ENCODE data around the gene MR1. TPM values are rescaled to one million over a fixed set of nuclear protein-coding genes. Genes with fewer than 3 reads are reported as not detected.
A peak's percentile ranks its signal among the peaks of the same experiment; 100 is the strongest.

The MR1 gene
- total RNA-seq, 5 donors from 2014 or later (not counting 1 experiment from before 2014, with no cell fraction given) = 18.3 to 30.7 (median 22.7) TPM

GRCh38 chr1:181014477-181015250, 19.1 kb upstream of the MR1 start:
- Histone ChIP-seq H3K27ac (ENCODE audit: low read length) (no peak overlapping the region), H3K36me3 (ENCODE audit: control insufficient read depth in 2 of 2, extremely low read depth in 1 of 2, insufficient read depth in 1 of 2, low read length in 1 of 2) (no peaks in the 10 kb centered on the region), H3K9me3 (no peaks in the 10 kb centered on the region), H3K4me3 (ENCODE audit: control insufficient read depth in 1 of 2, extremely low read depth in 1 of 2, low read length in 1 of 2) (no peak overlapping the region), H3K27me3 (replicated peaks in 1 of 2; ENCODE audit: control insufficient read depth in 2 of 2, extremely low read depth in 1 of 2, insufficient read depth in 2 of 2, low read length in 1 of 2) (no peaks in the 10 kb centered on the region), H3K4me1 (ENCODE audit: control insufficient read depth in 1 of 2, extremely low read depth in 1 of 2, insufficient read depth in 2 of 2, low read length in 2 of 2) (peaks cover 26 to 28% of the 10 kb centered on the region in 2 experiments)
- ChIA-PET POLR2A (no interaction called here), CTCF (no interaction called here)
- 19% methylated on average over 1 of the region's 2 CpGs for WGBS (ENCODE audit: insufficient coverage)
- ATAC-seq (replicated peaks in 1 of 4) = no peak
- no peak overlapping the region for H3K27ac Mint-ChIP-seq
- no peak for DNase-seq
- no peaks in the 10 kb centered on the region for H3K9me3 Mint-ChIP-seq
- no peak overlapping the region for H3K4me3 Mint-ChIP-seq
- H3K4me1 Mint-ChIP-seq = peaks cover 45 to 46% (median 46%) of the 10 kb centered on the region in 3 donors
- no peaks in the 10 kb centered on the region for H3K27me3 Mint-ChIP-seq
- peaks cover 26% of the 10 kb centered on the region for H3K36me3 Mint-ChIP-seq

GRCh38 chr1:181015251-181015615, 18.6 kb upstream of the MR1 start:
- POLR2A ChIA-PET = no interaction called here
- Mint-ChIP-seq H3K36me3 (peaks cover 24% of the 10 kb centered on the region), H3K4me1 (peaks cover 43 to 48% (median 44%) of the 10 kb centered on the region in 3 donors), H3K4me3 (no peak overlapping the region), H3K27me3 (no peaks in the 10 kb centered on the region), H3K27ac (no peak overlapping the region), H3K9me3 (no peaks in the 10 kb centered on the region)
- ATAC-seq (replicated peaks in 1 of 4) (no peak), DNase-seq (no peak)
- Histone ChIP-seq H3K4me1 (ENCODE audit: control insufficient read depth in 1 of 2, extremely low read depth in 1 of 2, insufficient read depth in 2 of 2, low read length in 2 of 2) (peaks cover 27 to 32% of the 10 kb centered on the region in 2 experiments), H3K9me3 (no peaks in the 10 kb centered on the region), H3K4me3 (ENCODE audit: control insufficient read depth in 1 of 2, extremely low read depth in 1 of 2, low read length in 1 of 2) (no peak overlapping the region), H3K27me3 (replicated peaks in 1 of 2; ENCODE audit: control insufficient read depth in 2 of 2, extremely low read depth in 1 of 2, insufficient read depth in 2 of 2, low read length in 1 of 2) (no peaks in the 10 kb centered on the region), H3K27ac (ENCODE audit: low read length) (no peak overlapping the region), H3K36me3 (ENCODE audit: control insufficient read depth in 2 of 2, extremely low read depth in 1 of 2, insufficient read depth in 1 of 2, low read length in 1 of 2) (no peaks in the 10 kb centered on the region)
- CTCF ChIA-PET = no interaction called here

GRCh38 chr1:181016563-181016962, 17.2 kb upstream of the MR1 start:
- no peak overlapping the region for H3K4me3 Mint-ChIP-seq
- H3K27me3 Mint-ChIP-seq = no peaks in the 10 kb centered on the region
- WGBS (ENCODE audit: insufficient coverage) = 100% methylated on average over 1 of the region's 8 CpGs
- Histone ChIP-seq H3K4me1 (ENCODE audit: control insufficient read depth in 1 of 2, extremely low read depth in 1 of 2, insufficient read depth in 2 of 2, low read length in 2 of 2) (peaks cover 32 to 40% of the 10 kb centered on the region in 2 experiments), H3K4me3 (ENCODE audit: control insufficient read depth in 1 of 2, extremely low read depth in 1 of 2, low read length in 1 of 2) (no peak overlapping the region), H3K27me3 (replicated peaks in 1 of 2; ENCODE audit: control insufficient read depth in 2 of 2, extremely low read depth in 1 of 2, insufficient read depth in 2 of 2, low read length in 1 of 2) (no peaks in the 10 kb centered on the region), H3K9me3 (no peaks in the 10 kb centered on the region), H3K27ac (ENCODE audit: low read length) (no peak overlapping the region), H3K36me3 (ENCODE audit: control insufficient read depth in 2 of 2, extremely low read depth in 1 of 2, insufficient read depth in 1 of 2, low read length in 1 of 2) (no peaks in the 10 kb centered on the region)
- peaks cover 43 to 48% (median 44%) of the 10 kb centered on the region in 3 donors for H3K4me1 Mint-ChIP-seq
- H3K27ac Mint-ChIP-seq = no peak overlapping the region
- ATAC-seq (replicated peaks in 1 of 4) (no peak), DNase-seq (no peak)
- ChIA-PET CTCF (interaction anchor here in 1 of 2 donors (0.7 kb wide), 1 partner anchor 12 kb away, joined by 5 read pairs; no protein-coding TSS in a partner anchor), POLR2A (no interaction called here)
- H3K9me3 Mint-ChIP-seq = no peaks in the 10 kb centered on the region
- H3K36me3 Mint-ChIP-seq = peaks cover 17% of the 10 kb centered on the region

- H3K27ac Mint-ChIP-seq = peak overlapping the region; percentile 4 to 78
- H3K27me3 Mint-ChIP-seq = no peaks in the 10 kb centered on the region
- Histone ChIP-seq H3K27me3 (replicated peaks in 1 of 2; ENCODE audit: control insufficient read depth in 2 of 2, extremely low read depth in 1 of 2, insufficient read depth in 2 of 2, low read length in 1 of 2) (no peaks in the 10 kb centered on the region), H3K4me1 (ENCODE audit: control insufficient read depth in 1 of 2, extremely low read depth in 1 of 2, insufficient read depth in 2 of 2, low read length in 2 of 2) (peaks cover 31 to 41% of the 10 kb centered on the region in 2 experiments), H3K4me3 (ENCODE audit: control insufficient read depth in 1 of 2, extremely low read depth in 1 of 2, low read length in 1 of 2) (no peak overlapping the region), H3K9me3 (no peaks in the 10 kb centered on the region), H3K36me3 (ENCODE audit: control insufficient read depth in 2 of 2, extremely low read depth in 1 of 2, insufficient read depth in 1 of 2, low read length in 1 of 2) (no peaks in the 10 kb centered on the region), H3K27ac (ENCODE audit: low read length) (no peak overlapping the region)
- peak overlapping the region; percentile 23 to 41 (median 23) for H3K4me3 Mint-ChIP-seq
- no peak for ATAC-seq (replicated peaks in 1 of 4)
- 0% methylated on average over 1 of the region's 1 CpG for WGBS (ENCODE audit: insufficient coverage)
- no peaks in the 10 kb centered on the region for H3K9me3 Mint-ChIP-seq
- peaks cover 10% of the 10 kb centered on the region for H3K36me3 Mint-ChIP-seq
- peaks cover 44 to 58% (median 48%) of the 10 kb centered on the region in 3 donors for H3K4me1 Mint-ChIP-seq
- POLR2A ChIA-PET = interaction anchor here in 1 of 2 donors (0.5 to 1.0 kb wide), 2 partner anchors 14 to 67 kb away, joined by 3 read pairs; no protein-coding TSS in a partner anchor
- DNase-seq = no peak
- CTCF ChIA-PET = interaction anchor here (0.6 to 1.3 kb wide), 6 partner anchors 10 to 1008 kb away, joined by 3 to 5 read pairs (median 3); no protein-coding TSS in a partner anchor
These were observed 14.7 kb upstream of the MR1 start for GRCh38 chr1:181018901-181019681.

- peaks cover 10% of the 10 kb centered on the region for H3K36me3 Mint-ChIP-seq
- no peak for ATAC-seq (replicated peaks in 1 of 4)
- peak overlapping the region; percentile 67 for H3K27ac ChIP-seq (ENCODE audit: low read length)
- H3K36me3 ChIP-seq (ENCODE audit: control insufficient read depth in 2 of 2, extremely low read depth in 1 of 2, insufficient read depth in 1 of 2, low read length in 1 of 2) = no peaks in the 10 kb centered on the region
- no peaks in the 10 kb centered on the region for H3K27me3 ChIP-seq (replicated peaks in 1 of 2; ENCODE audit: control insufficient read depth in 2 of 2, extremely low read depth in 1 of 2, insufficient read depth in 2 of 2, low read length in 1 of 2)
- no CpG with 5 or more reads among the region's 3 CpGs for WGBS (ENCODE audit: insufficient coverage)
- no peak for DNase-seq
- H3K4me1 ChIP-seq (ENCODE audit: control insufficient read depth in 1 of 2, extremely low read depth in 1 of 2, insufficient read depth in 2 of 2, low read length in 2 of 2) = peaks cover 23 to 36% of the 10 kb centered on the region in 2 experiments
- H3K4me3 Mint-ChIP-seq = peak overlapping the region; percentile 85 to 93 (median 91)
- peak overlapping the region; percentile 10 to 49 for H3K27ac Mint-ChIP-seq
- peaks cover 44 to 58% (median 48%) of the 10 kb centered on the region in 3 donors for H3K4me1 Mint-ChIP-seq
- POLR2A ChIA-PET = interaction anchor here in 1 of 2 donors (0.6 kb wide), 1 partner anchor 54 kb away, joined by 3 read pairs; no protein-coding TSS in a partner anchor
- CTCF ChIA-PET = interaction anchor here (0.6 to 1.4 kb wide), 5 partner anchors 12 to 124 kb away, joined by 3 to 4 read pairs (median 3); partner anchors contain the start of gene MR1 (in 2 of the 2)
- H3K9me3 Mint-ChIP-seq = no peaks in the 10 kb centered on the region
- no peaks in the 10 kb centered on the region for H3K27me3 Mint-ChIP-seq
- H3K4me3 ChIP-seq (ENCODE audit: control insufficient read depth in 1 of 2, extremely low read depth in 1 of 2, low read length in 1 of 2) = peak overlapping the region in 1 of 2 donors; percentile 84
- H3K9me3 ChIP-seq = no peaks in the 10 kb centered on the region
These were observed 12.6 kb upstream of the MR1 start for GRCh38 chr1:181021159-181021558.

GRCh38 chr1:181021811-181022434, 11.9 kb upstream of the MR1 start:
- ChIA-PET CTCF (interaction anchor here (0.5 to 1.2 kb wide), 9 partner anchors 10 to 1947 kb away, joined by 3 to 6 read pairs (median 3); partner anchors contain the start of gene MR1 (in 1 of the 2)), POLR2A (interaction anchor here (0.6 to 1.6 kb wide), 5 partner anchors 11 to 1846 kb away, joined by 4 to 14 read pairs (median 5); partner anchors contain the start of gene MR1 (in 1 of the 2))
- no peaks in the 10 kb centered on the region for H3K36me3 ChIP-seq (ENCODE audit: control insufficient read depth in 2 of 2, extremely low read depth in 1 of 2, insufficient read depth in 1 of 2, low read length in 1 of 2)
- H3K27ac ChIP-seq (ENCODE audit: low read length) = peak overlapping the region; percentile 67
- Mint-ChIP-seq H3K4me1 (peaks cover 44 to 58% (median 48%) of the 10 kb centered on the region in 3 donors), H3K36me3 (peaks cover 10% of the 10 kb centered on the region), H3K27me3 (no peaks in the 10 kb centered on the region), H3K4me3 (peak overlapping the region; percentile 85 to 93 (median 91)), H3K9me3 (no peaks in the 10 kb centered on the region), H3K27ac (peak overlapping the region; percentile 87 to 92)
- ATAC-seq (replicated peaks in 1 of 4) (peak; percentile 29 to 48 (median 42)), DNase-seq (peak in 32 of 35 experiments; percentile 15 to 72 (median 34))
- H3K4me1 ChIP-seq (ENCODE audit: control insufficient read depth in 1 of 2, extremely low read depth in 1 of 2, insufficient read depth in 2 of 2, low read length in 2 of 2) = peaks cover 20 to 36% of the 10 kb centered on the region in 2 experiments
- no peaks in the 10 kb centered on the region for H3K9me3 ChIP-seq
- no peaks in the 10 kb centered on the region for H3K27me3 ChIP-seq (replicated peaks in 1 of 2; ENCODE audit: control insufficient read depth in 2 of 2, extremely low read depth in 1 of 2, insufficient read depth in 2 of 2, low read length in 1 of 2)
- WGBS (ENCODE audit: insufficient coverage) = 0% methylated on average over 20 of the region's 23 CpGs
- H3K4me3 ChIP-seq (ENCODE audit: control insufficient read depth in 1 of 2, extremely low read depth in 1 of 2, low read length in 1 of 2) = peak overlapping the region; percentile 84 to 92

Measured in T-cell (primary cell).